Immature natural killer cell (primary cell): ENCODE results near the gene CDKN2D. TPM values are rescaled to one million over a fixed set of nuclear protein-coding genes. Genes with fewer than 3 reads are reported as not detected.
"Not testable (repeated sequence)": the region's sequence is repeated elsewhere in the genome, so short reads cannot be mapped to it uniquely, and the experiment has no call there.

Source experiments
- DNase-seq, 3 donors: peaks; one replicate each; pipeline ENCODE4 v3.0.0; 2022; ENCODE audit warnings: mixed read lengths in 1 of 3
- H3K27ac Mint-ChIP-seq, 6 donors: one replicate each; pipeline ENCODE4 v1.8.0; 2020; ENCODE audit warnings: mixed read lengths in 6 of 6, mild to moderate bottlenecking in 5 of 6, inconsistent platforms in 4 of 6, moderate library complexity in 3 of 6
- H3K27me3 Mint-ChIP-seq, 3 donors: one replicate each; pipeline ENCODE4 v1.8.0; 2020 to 2021; ENCODE audit warnings: low read depth in 3 of 3, mild to moderate bottlenecking in 3 of 3, mixed read lengths in 3 of 3, moderate library complexity in 3 of 3, inconsistent platforms in 1 of 3
- H3K36me3 Mint-ChIP-seq, 3 donors: one replicate each; pipeline ENCODE4 v1.8.0; 2020; ENCODE audit warnings: mixed read lengths in 3 of 3, inconsistent platforms in 2 of 3, mild to moderate bottlenecking in 2 of 3
- H3K4me1 Mint-ChIP-seq, 2 donors: one replicate each; pipeline ENCODE4 v1.8.0; 2020; ENCODE audit warnings: inconsistent platforms in 2 of 2, mild to moderate bottlenecking in 2 of 2, mixed read lengths in 2 of 2, moderate library complexity in 1 of 2
- H3K4me3 Mint-ChIP-seq, 5 donors: one replicate each; pipeline ENCODE4 v1.8.0; 2020; ENCODE audit warnings: mild to moderate bottlenecking in 5 of 5, mixed read lengths in 5 of 5, inconsistent platforms in 3 of 5, moderate library complexity in 3 of 5
- H3K9me3 Mint-ChIP-seq, 6 donors: one replicate each; pipeline ENCODE4 v1.8.0; 2020; ENCODE audit warnings: mild to moderate bottlenecking in 6 of 6, mixed read lengths in 6 of 6, inconsistent platforms in 4 of 6, moderate library complexity in 3 of 6
- polyA plus RNA-seq, 3 donors: library from polyadenylated mRNA; unstranded; fragments of 300-500 nt; fragmentation: Illumina TruSeq; gene quantifications; one replicate each; pipeline ENCODE4 v1.2.3, GENCODE V29; 2021

Gene CDKN2D
- polyA plus RNA-seq, 3 donors from 2014 or later: 253 to 474 (median 308) TPM

DNA sequence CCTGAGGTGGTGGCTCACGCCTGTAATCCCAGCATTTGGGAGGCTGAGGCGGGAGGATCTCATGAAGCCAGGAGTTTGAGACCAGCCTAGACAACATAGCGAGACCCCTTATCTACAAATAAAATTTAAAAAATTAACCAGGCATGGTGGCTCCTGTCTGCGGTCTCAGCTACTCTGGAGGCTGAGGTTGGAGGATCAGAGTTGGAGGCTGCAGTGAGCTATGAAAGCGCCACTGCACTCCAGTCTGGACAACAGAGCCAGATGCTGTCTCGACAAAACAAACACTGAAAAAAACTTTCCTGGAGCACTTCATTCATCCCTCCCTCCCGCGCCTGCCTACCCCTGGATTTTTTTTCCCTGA lies 25.7 kb downstream of the CDKN2D start:
- H3K27me3 Mint-ChIP-seq: peaks cover 0 to 11% (median 10%) of the 10 kb centered on the region in 3 donors
- peak overlapping the region; percentile 77 to 85 (median 82) for H3K4me3 Mint-ChIP-seq
- no peaks in the 10 kb centered on the region for H3K9me3 Mint-ChIP-seq
- H3K27ac Mint-ChIP-seq: peak overlapping the region; percentile 23 to 81 (median 79)
- peaks cover 30 to 40% of the 10 kb centered on the region in 2 donors for H3K4me1 Mint-ChIP-seq
- peaks cover 0 to 3% (median 0%) of the 10 kb centered on the region in 3 donors for H3K36me3 Mint-ChIP-seq
- DNase-seq: no peak

DNA sequence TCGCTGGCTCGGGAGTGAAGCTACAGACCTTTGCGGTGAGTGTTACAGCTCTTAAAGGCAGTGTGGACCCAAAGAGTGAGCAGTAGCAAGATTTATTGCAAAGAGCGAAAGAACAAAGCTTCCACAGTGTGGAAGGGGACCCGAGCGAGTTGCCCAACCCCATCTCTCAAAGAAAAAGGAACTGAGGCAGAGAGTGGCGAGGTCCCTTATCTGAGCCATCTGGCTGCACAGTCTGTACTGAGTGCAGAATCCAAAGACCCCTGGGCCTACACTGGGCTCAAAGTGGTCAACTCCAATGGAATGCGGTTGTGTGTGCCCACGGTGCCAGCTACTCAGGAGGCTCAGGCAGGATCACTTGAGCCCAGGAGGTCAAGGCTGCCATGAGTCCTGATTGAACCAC lies 29.8 kb downstream of the CDKN2D start:
- Mint-ChIP-seq H3K4me1 (peaks cover 19 to 29% of the 10 kb centered on the region in 2 donors), H3K4me3 (peak overlapping the region; percentile 56 to 84 (median 69)), H3K27ac (peak overlapping the region in 3 of 6 donors; percentile 29 to 81 (median 77))
- DNase-seq, H3K36me3 Mint-ChIP-seq, H3K27me3 Mint-ChIP-seq, H3K9me3 Mint-ChIP-seq: not testable (repeated sequence)

DNA sequence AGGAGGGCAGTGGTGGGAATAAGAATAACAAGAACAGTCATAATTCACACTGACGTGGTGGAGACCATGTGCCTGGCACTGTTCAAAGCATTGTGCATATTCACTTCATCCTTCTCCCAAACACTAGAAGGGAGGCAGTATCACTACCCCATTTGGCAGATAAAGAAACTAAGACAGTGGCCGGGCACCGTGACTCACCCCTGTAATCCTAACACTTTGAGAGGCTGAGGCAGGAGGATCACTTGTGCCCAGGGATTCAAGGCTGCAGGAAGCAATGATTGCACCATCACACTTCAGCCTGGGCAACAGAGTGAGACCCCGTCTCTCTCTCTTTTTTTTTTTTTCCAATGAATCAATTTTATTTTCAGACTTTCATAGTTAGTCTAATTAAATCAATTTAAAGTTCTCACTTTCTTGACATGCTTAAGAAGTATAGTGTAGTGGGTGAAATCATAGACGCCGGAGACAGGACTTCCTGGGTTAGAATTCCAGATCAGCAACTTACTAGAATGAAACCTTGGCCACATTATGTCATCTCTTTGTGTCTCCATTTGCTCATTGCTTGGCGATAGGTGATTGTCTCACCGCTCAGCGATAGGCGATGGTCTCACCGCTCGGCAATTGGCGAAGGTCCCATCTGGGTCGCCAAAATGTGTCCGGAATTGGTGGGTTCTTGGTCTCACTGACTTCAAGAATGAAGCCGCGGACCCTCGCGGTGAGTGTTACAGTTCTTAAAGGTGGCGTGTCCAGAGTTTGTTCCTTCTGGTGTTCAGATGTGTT lies 30.4 kb downstream of the CDKN2D start:
- Mint-ChIP-seq H3K4me1 (peaks cover 19 to 28% of the 10 kb centered on the region in 2 donors), H3K9me3 (no peaks in the 10 kb centered on the region), H3K27ac (peak overlapping the region in 3 of 6 donors; percentile 34 to 81 (median 77)), H3K36me3 (no peaks in the 10 kb centered on the region), H3K4me3 (peak overlapping the region; percentile 56 to 84 (median 69)), H3K27me3 (peaks cover 0 to 5% (median 5%) of the 10 kb centered on the region in 3 donors)
- no peak for DNase-seq

DNA sequence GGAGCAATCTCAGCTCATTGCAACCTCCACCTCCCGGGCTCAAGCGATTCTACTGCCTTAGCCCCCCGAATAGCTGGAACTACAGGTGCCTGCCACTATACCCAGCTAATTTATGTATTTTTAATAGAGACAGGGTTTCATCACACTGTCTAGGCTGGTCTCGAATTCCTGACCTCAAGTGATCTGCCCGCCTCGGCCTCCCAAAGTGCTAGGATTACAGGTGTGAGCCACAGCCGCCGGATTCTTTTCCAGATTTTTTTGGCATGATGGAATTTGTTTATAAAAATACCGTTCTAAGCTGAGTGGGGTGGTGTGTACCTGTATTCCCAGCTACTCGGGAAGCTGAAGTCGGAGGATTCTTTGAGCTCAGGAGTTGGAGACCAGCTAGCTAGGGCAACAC lies 31.1 kb downstream of the CDKN2D start:
- H3K4me3 Mint-ChIP-seq: no peak overlapping the region
- peaks cover 11 to 22% of the 10 kb centered on the region in 2 donors for H3K4me1 Mint-ChIP-seq
- H3K36me3 Mint-ChIP-seq: no peaks in the 10 kb centered on the region
- H3K27me3 Mint-ChIP-seq: peaks cover 0 to 6% (median 0%) of the 10 kb centered on the region in 3 donors
- DNase-seq: no peak
- no peak overlapping the region for H3K27ac Mint-ChIP-seq
- no peaks in the 10 kb centered on the region for H3K9me3 Mint-ChIP-seq

DNA sequence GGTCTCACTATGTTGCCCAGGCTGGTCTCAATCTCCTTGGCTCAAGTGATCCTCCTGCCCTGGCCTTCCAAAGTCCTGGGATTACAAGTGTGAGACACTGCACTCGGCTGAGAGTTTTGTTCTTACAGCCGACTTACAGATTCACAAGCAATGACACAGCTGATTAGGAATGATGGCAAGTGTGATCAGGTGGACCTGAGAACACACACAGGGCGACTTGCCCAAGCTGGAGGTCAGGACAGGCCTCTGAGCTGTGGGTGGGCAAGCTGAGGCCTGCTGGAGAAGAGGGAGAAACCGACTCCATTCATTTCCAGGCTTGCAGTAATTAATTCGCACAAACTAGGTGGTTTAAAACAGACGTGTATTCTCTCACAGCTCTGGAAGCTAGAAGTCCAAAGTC lies 33.2 kb downstream of the CDKN2D start:
- no peak for DNase-seq
- Mint-ChIP-seq H3K4me3 (no peak overlapping the region), H3K9me3 (no peaks in the 10 kb centered on the region), H3K27me3 (peaks cover 0 to 7% (median 0%) of the 10 kb centered on the region in 3 donors), H3K4me1 (peaks cover 11 to 17% of the 10 kb centered on the region in 2 donors), H3K36me3 (no peaks in the 10 kb centered on the region), H3K27ac (no peak overlapping the region)

DNA sequence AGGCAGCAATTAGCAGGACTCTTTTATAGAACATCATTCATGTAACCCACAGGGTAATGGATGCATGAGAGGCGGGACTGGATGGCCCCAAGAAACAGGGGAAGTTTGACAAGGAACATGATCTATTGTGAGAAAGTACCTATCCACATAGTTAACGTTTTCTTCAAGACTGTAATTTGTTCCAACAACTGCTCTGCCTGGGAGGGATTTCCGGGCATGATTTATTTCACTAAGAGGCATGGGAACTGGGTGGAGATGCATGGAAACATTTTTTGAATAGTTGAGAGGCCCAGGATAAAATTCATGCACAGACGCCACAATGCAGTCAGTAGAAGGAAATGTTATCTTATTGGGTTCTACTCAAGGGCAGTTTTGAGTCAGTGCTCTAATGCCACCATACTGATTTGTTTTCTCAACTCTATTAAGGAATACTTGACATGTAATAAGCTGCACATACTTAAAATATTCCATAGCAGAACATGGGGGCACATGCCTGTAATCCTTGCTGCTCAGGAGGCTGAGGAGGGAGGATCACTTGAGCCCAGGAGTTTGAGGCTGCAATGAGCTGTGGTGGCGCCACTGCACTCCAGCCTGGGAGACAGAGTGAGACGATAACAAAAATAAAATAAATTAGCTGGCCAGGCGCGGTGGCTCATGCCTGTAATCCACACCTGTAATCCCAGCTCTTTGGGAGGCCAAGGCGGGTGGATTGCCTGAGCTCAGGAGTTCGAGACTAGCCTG lies 35.0 kb downstream of the CDKN2D start:
- H3K4me1 Mint-ChIP-seq: peaks cover 8 to 11% of the 10 kb centered on the region in 2 donors
- H3K4me3 Mint-ChIP-seq: no peak overlapping the region

DNA sequence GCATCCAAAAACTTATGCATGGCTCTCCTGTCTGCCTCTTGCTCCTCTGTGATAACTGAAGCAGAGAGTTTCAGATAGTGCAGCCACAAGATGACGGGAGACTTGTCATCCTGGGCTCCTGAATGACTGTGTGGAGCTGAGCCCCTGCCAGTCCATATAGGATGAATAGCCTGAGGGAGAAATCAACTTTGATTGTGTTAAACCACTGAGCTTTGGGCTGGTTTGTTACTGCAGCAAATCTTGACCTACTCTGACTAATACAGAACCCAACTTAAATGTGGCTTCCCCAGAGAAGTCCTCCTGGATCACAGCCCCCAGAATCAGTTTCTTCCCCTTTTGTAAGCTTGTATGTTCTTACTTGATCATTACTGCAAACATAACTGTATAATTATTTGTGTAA lies 36.3 kb downstream of the CDKN2D start:
- Mint-ChIP-seq H3K27ac (no peak overlapping the region), H3K9me3 (no peaks in the 10 kb centered on the region), H3K4me1 (peaks cover 0 to 3% of the 10 kb centered on the region in 2 donors), H3K27me3 (peaks cover 0 to 2% (median 0%) of the 10 kb centered on the region in 3 donors), H3K4me3 (no peak overlapping the region), H3K36me3 (no peaks in the 10 kb centered on the region)
- DNase-seq: no peak

More for the DNA sequence above, 35.0 kb downstream of the CDKN2D start:
- no peak overlapping the region for H3K27ac Mint-ChIP-seq
- H3K27me3 Mint-ChIP-seq: peaks cover 0 to 5% (median 0%) of the 10 kb centered on the region in 3 donors
- no peaks in the 10 kb centered on the region for H3K36me3 Mint-ChIP-seq
- DNase-seq: no peak
- H3K9me3 Mint-ChIP-seq: no peaks in the 10 kb centered on the region

DNA sequence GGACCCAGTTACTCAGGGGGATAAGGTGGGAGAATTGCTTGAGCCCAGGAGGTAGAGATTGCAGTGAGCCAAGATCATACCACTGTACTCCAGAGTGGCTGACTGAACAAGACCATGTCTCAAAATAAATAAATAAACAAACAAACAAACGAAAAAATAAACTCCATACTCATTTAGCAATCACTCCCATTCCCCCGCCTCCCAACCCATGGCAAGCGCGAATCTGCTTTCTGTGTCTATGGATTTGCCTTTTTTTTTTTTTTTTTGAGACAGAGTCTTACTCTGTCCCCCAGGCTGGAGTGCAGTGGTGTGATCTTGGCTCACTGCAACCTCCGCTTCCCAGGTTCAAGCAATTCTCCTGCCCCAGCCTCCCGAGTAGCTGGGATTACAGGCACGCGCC lies 41.9 kb downstream of the CDKN2D start:
- Mint-ChIP-seq H3K27me3 (peaks cover 3 to 16% (median 6%) of the 10 kb centered on the region in 3 donors), H3K4me1 (peaks cover 29 to 30% of the 10 kb centered on the region in 2 donors), H3K27ac (peak overlapping the region in 1 of 6 donors; percentile 8)
- DNase-seq, H3K9me3 Mint-ChIP-seq, H3K4me3 Mint-ChIP-seq, H3K36me3 Mint-ChIP-seq: not testable (repeated sequence)

DNA sequence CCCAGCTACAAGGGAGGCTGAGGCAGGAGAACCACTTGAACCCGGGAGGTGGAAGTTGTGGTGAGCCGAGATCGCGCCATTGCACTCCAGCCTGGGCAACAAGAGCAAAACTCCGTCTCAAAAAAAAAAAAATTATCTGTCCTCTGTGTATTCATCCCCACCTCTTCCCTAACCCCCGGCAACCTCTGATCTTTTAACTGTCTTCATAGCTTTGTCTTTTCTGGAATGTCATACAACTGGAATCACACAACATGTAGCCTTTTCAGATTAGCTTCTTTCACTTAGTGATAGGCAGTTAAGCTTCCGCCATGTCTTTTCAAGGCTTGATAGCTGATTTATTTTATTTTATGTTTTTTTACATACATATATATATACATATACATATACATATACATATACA lies 43.1 kb downstream of the CDKN2D start:
- Mint-ChIP-seq H3K4me1 (peaks cover 40 to 42% of the 10 kb centered on the region in 2 donors), H3K36me3 (no peaks in the 10 kb centered on the region), H3K27ac (peak overlapping the region; percentile 55 to 90 (median 78)), H3K9me3 (no peaks in the 10 kb centered on the region), H3K27me3 (peaks cover 3 to 19% (median 10%) of the 10 kb centered on the region in 3 donors), H3K4me3 (peak overlapping the region in 2 of 5 donors; percentile 30 to 47)
- no peak for DNase-seq

DNA sequence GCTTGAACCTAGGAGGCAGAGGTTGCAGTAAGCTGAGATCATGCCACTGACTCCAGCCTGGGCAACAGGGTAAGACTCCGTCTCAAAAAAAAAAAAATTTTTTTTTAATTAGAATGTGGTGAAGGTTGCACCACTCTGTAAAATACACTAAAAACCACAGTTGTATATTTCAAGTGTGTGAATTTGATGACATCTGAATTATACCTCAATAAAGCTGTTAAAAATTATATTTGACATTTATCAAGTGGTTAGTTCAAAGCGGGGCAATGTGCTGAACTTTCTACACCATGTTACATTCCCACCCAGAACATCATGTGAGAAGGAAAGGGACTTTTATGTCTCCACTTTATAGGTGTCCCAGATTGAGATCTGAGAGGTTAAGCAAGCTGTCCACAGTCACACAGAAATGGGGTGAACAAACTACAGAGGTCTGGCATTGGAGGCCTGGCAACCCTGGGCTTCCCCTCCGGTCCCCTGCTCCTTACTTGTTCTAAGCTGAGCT lies 45.6 kb downstream of the CDKN2D start:
- H3K27ac Mint-ChIP-seq: peak overlapping the region; percentile 93 to 100 (median 99)
- H3K9me3 Mint-ChIP-seq: no peaks in the 10 kb centered on the region
- H3K4me1 Mint-ChIP-seq: peaks cover 63% of the 10 kb centered on the region in 2 donors
- H3K36me3 Mint-ChIP-seq: no peaks in the 10 kb centered on the region
- H3K27me3 Mint-ChIP-seq: peaks cover 8 to 32% (median 25%) of the 10 kb centered on the region in 3 donors
- peak overlapping the region; percentile 77 to 85 (median 78) for H3K4me3 Mint-ChIP-seq
- DNase-seq: peak; percentile 87 to 90 (median 87)

DNA sequence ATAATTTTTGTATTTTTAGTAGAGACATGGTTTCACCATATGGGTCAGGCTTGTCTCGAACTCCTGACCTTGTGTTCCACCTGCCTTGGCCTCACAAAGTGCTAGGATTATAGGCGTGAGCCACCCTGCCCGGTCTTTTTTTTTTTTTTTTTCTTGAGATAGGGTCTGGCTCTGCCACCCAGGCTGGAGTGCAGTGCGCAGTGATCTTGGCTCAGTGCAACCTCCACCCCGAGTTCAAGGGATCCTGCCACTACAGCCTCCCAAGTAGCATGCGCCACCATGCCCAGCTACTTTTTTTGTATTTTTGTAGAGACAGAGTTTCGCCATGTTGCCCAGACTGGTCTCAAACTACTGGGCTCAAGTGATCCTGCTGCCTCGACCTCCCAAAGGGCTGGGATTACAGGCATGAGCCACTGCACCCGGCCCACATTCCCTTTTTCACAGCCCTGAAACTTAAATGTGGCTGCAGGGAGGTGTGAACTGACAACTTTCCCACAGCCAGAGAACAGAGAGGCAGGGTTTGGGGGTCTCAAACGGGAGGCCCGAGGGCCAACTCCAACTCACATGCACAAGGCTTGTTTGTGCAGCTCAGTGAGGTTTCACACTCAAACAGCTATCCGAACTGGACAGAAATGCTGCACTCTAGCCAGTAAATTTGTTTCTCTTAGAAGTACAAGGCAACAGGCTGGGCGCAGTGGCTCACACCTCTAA lies 47.2 kb downstream of the CDKN2D start:
- Mint-ChIP-seq H3K27ac (peak overlapping the region; percentile 93 to 100 (median 99)), H3K36me3 (peaks cover 0 to 4% (median 3%) of the 10 kb centered on the region in 3 donors), H3K27me3 (peaks cover 16 to 44% (median 32%) of the 10 kb centered on the region in 3 donors), H3K4me1 (peaks cover 65 to 66% of the 10 kb centered on the region in 2 donors), H3K9me3 (no peaks in the 10 kb centered on the region), H3K4me3 (peak overlapping the region; percentile 67 to 92 (median 77))
- DNase-seq: peak in 2 of 3 donors; percentile 46 to 50

DNA sequence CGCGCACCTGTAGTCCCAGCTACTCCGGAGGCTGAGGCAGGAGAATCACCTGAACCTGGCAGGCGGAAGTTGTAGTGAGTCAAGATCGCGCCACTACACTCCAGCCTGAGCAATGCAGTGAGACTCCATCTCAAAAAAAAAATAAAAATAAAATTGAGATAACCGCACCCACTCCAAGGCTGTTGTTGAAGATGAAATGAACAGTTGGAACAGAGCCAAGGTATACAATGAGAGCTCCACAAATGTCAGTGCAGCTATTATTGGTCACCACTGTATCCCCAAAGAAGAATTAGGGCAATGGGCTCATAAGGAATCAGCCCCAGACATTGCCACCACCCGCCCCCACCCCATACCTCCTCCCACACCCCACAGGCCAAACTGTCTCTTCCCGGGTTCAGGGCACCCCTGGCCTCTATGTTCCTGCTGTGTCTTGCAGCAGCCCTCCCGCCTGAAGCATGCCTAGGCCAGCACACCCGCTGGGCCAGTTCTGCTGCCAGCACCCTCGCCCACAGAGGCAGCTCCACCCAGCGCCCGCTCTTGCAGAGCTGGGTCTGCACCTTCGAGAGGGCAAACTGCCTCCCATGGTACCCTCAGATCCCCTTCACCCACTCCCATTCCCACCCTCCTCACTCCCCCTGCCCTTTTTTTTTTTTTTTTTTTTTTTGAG lies 48.0 kb downstream of the CDKN2D start:
- H3K4me3 Mint-ChIP-seq: peak overlapping the region; percentile 72 to 99 (median 81)
- H3K27me3 Mint-ChIP-seq: peaks cover 24 to 53% (median 41%) of the 10 kb centered on the region in 3 donors
- peak in 2 of 3 donors; percentile 56 to 62 for DNase-seq
- peaks cover 64 to 66% of the 10 kb centered on the region in 2 donors for H3K4me1 Mint-ChIP-seq
- peak overlapping the region; percentile 93 to 100 (median 99) for H3K27ac Mint-ChIP-seq
- no peaks in the 10 kb centered on the region for H3K9me3 Mint-ChIP-seq
- H3K36me3 Mint-ChIP-seq: peaks cover 3 to 8% (median 6%) of the 10 kb centered on the region in 3 donors

DNA sequence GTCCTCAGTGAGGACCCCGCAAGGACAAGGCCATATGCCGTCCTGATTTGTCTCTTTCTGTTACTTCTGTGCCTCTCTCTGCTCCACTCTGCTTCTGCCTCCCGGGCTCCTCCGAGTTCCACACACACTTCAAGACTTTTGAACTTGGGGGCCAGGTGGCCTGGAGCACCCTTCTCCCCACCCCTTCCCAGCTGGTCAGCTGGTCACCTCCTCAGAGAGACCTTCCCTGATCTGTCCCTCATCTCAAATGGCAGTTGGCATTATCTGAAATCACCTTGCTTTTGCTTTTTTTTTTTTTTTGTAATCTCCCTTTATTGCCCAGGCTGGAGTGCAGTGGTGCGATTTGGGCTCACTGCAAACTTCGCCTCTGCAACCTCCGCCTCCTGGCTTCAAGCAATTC lies 49.4 kb downstream of the CDKN2D start:
- Mint-ChIP-seq H3K9me3 (no peaks in the 10 kb centered on the region), H3K36me3 (peaks cover 10 to 17% (median 13%) of the 10 kb centered on the region in 3 donors), H3K27me3 (peaks cover 32 to 66% (median 54%) of the 10 kb centered on the region in 3 donors), H3K27ac (peak overlapping the region; percentile 93 to 100 (median 100)), H3K4me1 (peaks cover 59 to 67% of the 10 kb centered on the region in 2 donors), H3K4me3 (peak overlapping the region; percentile 92 to 99 (median 93))
- no peak for DNase-seq
